GM12801 (cell line): ENCODE measurements around the gene TACC2.

Experiments used
- TF ChIP-seq, protein P1 (sequence below): IDR thresholded peaks from one replicate; pipeline ENCODE4 v1.5.1; 2011; ENCODE audit warnings: control low read depth; ENCODE audit not compliant: insufficient read length; ENCODE audit errors: extremely low read depth

Gene TACC2

DNA sequence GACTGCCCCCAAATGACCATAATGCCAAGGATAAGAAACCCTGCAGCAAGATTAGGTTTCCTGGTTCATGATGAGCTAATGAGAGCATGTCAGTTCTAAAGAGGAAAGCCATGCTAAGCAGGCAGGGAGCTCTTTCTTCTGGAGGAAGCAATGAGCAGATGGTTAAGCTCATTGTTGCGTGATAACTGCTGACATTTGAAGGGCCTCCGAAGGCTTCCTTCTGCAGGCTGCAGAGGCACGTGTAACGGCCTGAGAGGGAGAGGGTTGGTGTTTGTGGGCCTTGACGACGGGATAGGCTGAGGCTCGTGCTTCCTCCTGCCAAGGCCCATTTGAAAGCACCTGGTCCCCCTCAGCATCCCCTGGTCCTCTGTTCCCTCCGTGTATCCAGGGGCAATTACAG is 218.6 kb downstream of the TACC2 start:
- TF ChIP-seq, protein P1, sequence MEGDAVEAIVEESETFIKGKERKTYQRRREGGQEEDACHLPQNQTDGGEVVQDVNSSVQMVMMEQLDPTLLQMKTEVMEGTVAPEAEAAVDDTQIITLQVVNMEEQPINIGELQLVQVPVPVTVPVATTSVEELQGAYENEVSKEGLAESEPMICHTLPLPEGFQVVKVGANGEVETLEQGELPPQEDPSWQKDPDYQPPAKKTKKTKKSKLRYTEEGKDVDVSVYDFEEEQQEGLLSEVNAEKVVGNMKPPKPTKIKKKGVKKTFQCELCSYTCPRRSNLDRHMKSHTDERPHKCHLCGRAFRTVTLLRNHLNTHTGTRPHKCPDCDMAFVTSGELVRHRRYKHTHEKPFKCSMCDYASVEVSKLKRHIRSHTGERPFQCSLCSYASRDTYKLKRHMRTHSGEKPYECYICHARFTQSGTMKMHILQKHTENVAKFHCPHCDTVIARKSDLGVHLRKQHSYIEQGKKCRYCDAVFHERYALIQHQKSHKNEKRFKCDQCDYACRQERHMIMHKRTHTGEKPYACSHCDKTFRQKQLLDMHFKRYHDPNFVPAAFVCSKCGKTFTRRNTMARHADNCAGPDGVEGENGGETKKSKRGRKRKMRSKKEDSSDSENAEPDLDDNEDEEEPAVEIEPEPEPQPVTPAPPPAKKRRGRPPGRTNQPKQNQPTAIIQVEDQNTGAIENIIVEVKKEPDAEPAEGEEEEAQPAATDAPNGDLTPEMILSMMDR, result no peak

DNA sequence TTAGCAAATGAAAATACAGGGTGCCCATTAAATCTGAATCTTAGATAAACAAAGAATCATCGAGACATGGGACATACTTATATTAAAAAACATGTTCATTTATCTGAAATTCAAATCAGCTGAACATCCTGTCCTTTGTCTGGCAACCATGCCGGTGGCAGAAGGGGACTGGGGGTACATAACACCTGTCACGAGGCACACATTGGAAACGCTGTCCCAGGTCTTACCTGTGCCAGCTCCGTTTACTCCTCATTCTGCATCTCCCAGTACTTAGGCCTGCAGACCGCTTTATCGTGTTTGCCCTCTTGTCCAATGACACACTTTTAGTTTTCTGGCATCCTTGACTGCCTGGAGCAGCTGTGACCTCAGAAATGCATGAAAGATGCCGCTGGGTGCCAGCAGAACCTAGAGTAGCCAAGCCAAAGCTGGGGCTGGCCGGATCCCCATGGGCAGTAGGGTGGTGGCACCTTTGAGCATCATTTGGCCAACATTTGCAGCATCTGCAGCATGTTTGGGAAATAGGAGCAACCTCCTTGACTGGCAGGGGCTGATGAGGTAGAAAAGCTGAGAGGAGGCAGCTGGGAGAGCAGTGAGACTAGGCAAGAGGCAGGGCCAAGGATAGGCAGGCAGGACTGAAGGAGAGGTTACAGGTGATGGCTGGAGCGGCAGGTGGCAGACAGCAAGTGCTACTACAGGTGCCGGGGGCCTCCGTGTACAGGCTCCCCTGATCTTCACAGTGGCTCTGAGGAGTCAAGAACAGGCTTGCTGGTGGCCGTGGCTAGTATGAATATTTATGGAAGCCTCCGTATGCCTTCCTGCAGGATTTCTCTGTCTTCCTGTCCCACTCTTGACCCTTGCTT is 219.8 kb downstream of the TACC2 start:
- TF ChIP-seq, protein P1, result no peak

DNA sequence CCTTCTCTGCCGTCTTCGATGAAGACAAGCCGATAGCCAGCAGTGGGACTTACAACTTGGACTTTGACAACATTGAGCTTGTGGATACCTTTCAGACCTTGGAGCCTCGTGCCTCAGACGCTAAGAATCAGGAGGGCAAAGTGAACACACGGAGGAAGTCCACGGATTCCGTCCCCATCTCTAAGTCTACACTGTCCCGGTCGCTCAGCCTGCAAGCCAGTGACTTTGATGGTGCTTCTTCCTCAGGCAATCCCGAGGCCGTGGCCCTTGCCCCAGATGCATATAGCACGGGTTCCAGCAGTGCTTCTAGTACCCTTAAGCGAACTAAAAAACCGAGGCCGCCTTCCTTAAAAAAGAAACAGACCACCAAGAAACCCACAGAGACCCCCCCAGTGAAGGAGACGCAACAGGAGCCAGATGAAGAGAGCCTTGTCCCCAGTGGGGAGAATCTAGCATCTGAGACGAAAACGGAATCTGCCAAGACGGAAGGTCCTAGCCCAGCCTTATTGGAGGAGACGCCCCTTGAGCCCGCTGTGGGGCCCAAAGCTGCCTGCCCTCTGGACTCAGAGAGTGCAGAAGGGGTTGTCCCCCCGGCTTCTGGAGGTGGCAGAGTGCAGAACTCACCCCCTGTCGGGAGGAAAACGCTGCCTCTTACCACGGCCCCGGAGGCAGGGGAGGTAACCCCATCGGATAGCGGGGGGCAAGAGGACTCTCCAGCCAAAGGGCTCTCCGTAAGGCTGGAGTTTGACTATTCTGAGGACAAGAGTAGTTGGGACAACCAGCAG is 221.7 kb downstream of the TACC2 start:
- TF ChIP-seq, protein P1, result no peak

DNA sequence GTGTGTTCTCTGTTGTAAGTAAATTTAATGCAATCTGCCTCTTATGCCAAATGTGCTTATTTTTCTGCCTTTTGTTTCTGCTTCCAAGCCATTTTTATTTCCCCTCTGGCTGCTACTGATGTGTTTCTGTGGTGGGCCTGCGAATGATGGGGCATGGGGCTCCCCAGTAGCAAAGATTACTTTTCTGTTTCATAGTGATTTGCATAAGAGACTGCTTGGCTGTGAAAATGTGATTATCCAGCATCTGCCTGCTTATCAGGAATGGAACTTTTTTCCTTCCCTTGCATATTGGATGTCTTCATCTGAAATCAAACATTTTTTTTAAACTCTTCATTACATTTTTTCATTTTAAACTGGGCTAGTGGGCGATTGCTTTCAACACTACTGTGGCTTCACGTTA is 224.4 kb downstream of the TACC2 start:
- TF ChIP-seq, protein P1, result no peak

DNA sequence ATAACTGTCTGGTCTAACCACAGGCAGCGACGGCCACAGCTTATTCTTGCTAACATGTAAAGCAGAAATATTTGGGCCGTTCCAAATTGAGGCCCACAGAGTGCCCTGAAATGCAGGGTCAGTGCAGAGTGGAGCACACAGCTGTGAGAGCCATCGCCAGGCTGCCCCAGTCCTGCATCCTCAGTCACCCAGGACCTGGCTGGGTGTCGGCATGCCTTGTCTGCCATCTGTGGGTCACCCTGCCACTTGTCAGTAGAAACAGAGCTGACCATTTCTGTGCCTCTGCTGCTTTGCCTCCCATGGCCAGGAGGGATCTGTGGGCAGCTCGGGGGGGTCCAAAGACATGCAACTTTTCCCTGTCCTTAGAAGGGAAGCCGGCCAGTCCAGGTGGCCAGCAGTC is 224.8 kb downstream of the TACC2 start:
- TF ChIP-seq, protein P1, result no peak

DNA sequence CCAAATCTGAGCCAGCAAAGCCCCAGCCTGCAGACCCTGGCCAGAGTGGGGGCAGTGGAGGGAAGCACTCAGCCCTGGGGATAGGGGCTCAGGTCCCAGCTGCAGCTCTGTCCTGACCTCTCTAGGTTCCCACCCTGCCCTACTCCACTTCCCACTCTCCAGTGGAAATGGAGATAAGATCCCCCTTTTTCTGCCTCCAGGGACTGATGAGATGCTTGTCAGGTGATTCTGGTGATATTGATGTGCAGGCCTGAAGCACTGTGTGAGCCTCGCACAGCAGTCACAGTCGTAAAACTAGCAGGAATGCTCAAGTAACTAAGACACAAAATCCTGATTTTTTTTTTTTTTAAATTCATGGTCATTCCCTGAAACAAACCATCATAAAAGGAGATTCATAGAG is 227.1 kb downstream of the TACC2 start:
- TF ChIP-seq, protein P1, result no peak

DNA sequence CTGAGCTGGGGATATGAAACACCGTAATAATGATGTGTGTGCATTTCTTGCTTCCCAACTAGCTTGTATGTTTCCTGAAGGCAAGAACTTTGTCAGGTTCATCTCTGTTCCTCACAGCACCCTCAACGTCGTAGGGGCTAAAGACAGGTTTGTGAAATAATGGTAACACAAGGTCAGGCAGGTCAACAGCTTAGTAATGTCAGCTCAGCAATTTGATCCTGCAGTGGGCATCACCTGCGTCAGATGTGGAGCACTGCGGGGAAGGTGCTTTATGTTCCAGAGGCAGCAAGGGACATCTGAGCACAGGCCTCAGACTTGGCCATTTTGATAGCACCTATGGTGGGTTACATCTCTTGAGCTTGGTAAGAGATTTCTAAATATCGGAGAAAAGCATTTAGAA is 230.4 kb downstream of the TACC2 start:
- TF ChIP-seq, protein P1, result no peak
